HG03196 (cell line): ENCODE measurements around the gene RHOBTB3.
"Not testable (repeated sequence)": the region's sequence is repeated elsewhere in the genome, so short reads cannot be mapped to it uniquely, and the experiment has no call there.

Source experiments
- ATAC-seq: cut with Tn5 transposase; IDR thresholded peaks from one replicate; pipeline ENCODE4 v1.9.1; 2021; ENCODE audit not compliant: unreplicated experiment

Gene RHOBTB3

GRCh38 chr5:95797301-95797700, 66.2 kb downstream of the RHOBTB3 start:
- ATAC-seq, result no peak

GRCh38 chr5:95798048-95798447, 66.9 kb downstream of the RHOBTB3 start:
- ATAC-seq, result no peak

- ATAC-seq, result no peak
Observed at GRCh38 chr5:95798545-95798944, 67.4 kb downstream of the RHOBTB3 start.

- ATAC-seq, result no peak
Observed at GRCh38 chr5:95799191-95799835, 68.2 kb downstream of the RHOBTB3 start.

- no peak for ATAC-seq
Observed at GRCh38 chr5:95800553-95800952, 69.4 kb downstream of the RHOBTB3 start.

GRCh38 chr5:95801532-95801931, 70.4 kb downstream of the RHOBTB3 start:
- ATAC-seq, result no peak

- ATAC-seq, result no peak
Observed at GRCh38 chr5:95801961-95802360, 70.8 kb downstream of the RHOBTB3 start.

- no peak for ATAC-seq
Observed at GRCh38 chr5:95803271-95804148, 72.4 kb downstream of the RHOBTB3 start.

GRCh38 chr5:95804736-95805539, 73.8 kb downstream of the RHOBTB3 start:
- no peak for ATAC-seq

- ATAC-seq, result no peak
Observed at GRCh38 chr5:95806687-95807086, 75.6 kb downstream of the RHOBTB3 start.

GRCh38 chr5:95808013-95808685, 77.0 kb downstream of the RHOBTB3 start:
- ATAC-seq, result no peak

GRCh38 chr5:95808686-95809413, 77.7 kb downstream of the RHOBTB3 start:
- peak; percentile 99 for ATAC-seq

- ATAC-seq, result no peak
Observed at GRCh38 chr5:95809414-95809960, 78.4 kb downstream of the RHOBTB3 start.

GRCh38 chr5:95810305-95811125, 79.4 kb downstream of the RHOBTB3 start:
- no peak for ATAC-seq

- ATAC-seq, result not testable (repeated sequence)
Observed at GRCh38 chr5:95811126-95811423, 79.9 kb downstream of the RHOBTB3 start.

GRCh38 chr5:95811461-95812073, 80.4 kb downstream of the RHOBTB3 start:
- not testable (repeated sequence) for ATAC-seq

GRCh38 chr5:95812074-95812471, 80.9 kb downstream of the RHOBTB3 start:
- ATAC-seq, result no peak

- ATAC-seq, result not testable (repeated sequence)
Observed at GRCh38 chr5:95813035-95813434, 81.9 kb downstream of the RHOBTB3 start.
